Activated gamma-delta T cell (primary cell): Measurements from ENCODE around the gene TIGD1.

Experiments
- DNase-seq: peaks from one replicate; lab custom pipeline; 2025; lab: John Stamatoyannopoulos, UW

Gene TIGD1

GRCh38 chr2:232501794-232502390, 48.5 kb downstream of the TIGD1 start:
- DNase-seq = no peak

- no peak for DNase-seq
Observed at GRCh38 chr2:232501331-232501771, 49.0 kb downstream of the TIGD1 start.

DNA sequence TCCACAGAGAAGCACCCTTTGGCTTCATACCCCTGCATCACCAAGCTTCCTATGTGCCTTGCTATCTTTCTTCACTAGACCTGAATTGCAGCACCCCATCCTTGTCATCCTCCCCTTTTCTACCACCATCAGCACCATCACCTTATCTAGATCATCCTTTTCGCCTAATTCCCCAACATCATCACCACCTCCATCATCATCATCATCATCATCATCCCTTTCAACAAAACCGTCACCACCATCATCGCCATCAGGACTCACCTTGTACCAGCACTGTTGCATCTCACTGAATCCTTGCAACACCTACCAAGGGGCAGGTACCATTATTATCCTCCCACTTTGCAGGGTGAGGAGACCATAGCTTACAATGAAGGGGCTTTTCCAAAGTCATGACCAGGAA, 51.9 kb downstream of the TIGD1 start:
- DNase-seq = no peak
